Endometrial microvascular endothelial cells (primary cell): Measurements from ENCODE around the gene ANTXR1. TPM values are rescaled to one million over a fixed set of nuclear protein-coding genes. Genes with fewer than 3 reads are reported as not detected.

ENCODE experiments used
- in situ Hi-C: cut with HindIII; loops from 2 replicates; pipeline ENCODE4 v1.10.0; 2017; ENCODE audit warnings: low sequenced_read_pairs, low pct_unique_long_range_greater_than_20kb; ENCODE audit errors: inconsistent ontology term
- total RNA-seq: library from RNA; depleted of rRNA; stranded (reverse); fragments of >200 nt; gene quantifications from one replicate; pipeline ENCODE4 v1.2.3, GENCODE V29; 2015; ENCODE audit errors: inconsistent ontology term

Gene ANTXR1
- total RNA-seq, 1 donor from 2014 or later, result 5.6 TPM

- in situ Hi-C loops, result no loop called here
Measured at GRCh38 chr2:69113627-69114026, 100.6 kb downstream of the ANTXR1 start.

GRCh38 chr2:69114534-69114933 is 101.6 kb downstream of the ANTXR1 start:
- in situ Hi-C loops, result no loop called here

- in situ Hi-C loops, result no loop called here
Measured at GRCh38 chr2:69116438-69116837, 103.5 kb downstream of the ANTXR1 start.

- in situ Hi-C loops, result no loop called here
Measured at GRCh38 chr2:69118609-69119008, 105.6 kb downstream of the ANTXR1 start.

GRCh38 chr2:69119104-69119894 is 106.3 kb downstream of the ANTXR1 start:
- in situ Hi-C loops, result no loop called here

GRCh38 chr2:69122271-69122670 is 109.3 kb downstream of the ANTXR1 start:
- in situ Hi-C loops, result no loop called here

GRCh38 chr2:69123182-69123581 is 110.2 kb downstream of the ANTXR1 start:
- in situ Hi-C loops, result no loop called here

- in situ Hi-C loops, result no loop called here
Measured at GRCh38 chr2:69124343-69124742, 111.4 kb downstream of the ANTXR1 start.

GRCh38 chr2:69125816-69126215 is 112.8 kb downstream of the ANTXR1 start:
- in situ Hi-C loops, result no loop called here

GRCh38 chr2:69126341-69126740 is 113.4 kb downstream of the ANTXR1 start:
- in situ Hi-C loops, result no loop called here

GRCh38 chr2:69131452-69131851 is 118.5 kb downstream of the ANTXR1 start:
- in situ Hi-C loops, result no loop called here

GRCh38 chr2:69131983-69132675 is 119.2 kb downstream of the ANTXR1 start:
- in situ Hi-C loops, result no loop called here

GRCh38 chr2:69132960-69133590 is 120.1 kb downstream of the ANTXR1 start:
- in situ Hi-C loops, result no loop called here

- in situ Hi-C loops, result no loop called here
Measured at GRCh38 chr2:69133898-69134297, 120.9 kb downstream of the ANTXR1 start.

- in situ Hi-C loops, result no loop called here
Measured at GRCh38 chr2:69134306-69134945, 121.4 kb downstream of the ANTXR1 start.

- in situ Hi-C loops, result no loop called here
Measured at GRCh38 chr2:69138247-69138772, 125.3 kb downstream of the ANTXR1 start.

GRCh38 chr2:69138793-69139459 is 125.9 kb downstream of the ANTXR1 start:
- in situ Hi-C loops, result no loop called here

- in situ Hi-C loops, result no loop called here
Measured at GRCh38 chr2:69139778-69140670, 127.0 kb downstream of the ANTXR1 start.
